ENCODE results near the gene KIAA1755. TPM values are rescaled to one million over a fixed set of nuclear protein-coding genes. Genes with fewer than 3 reads are reported as not detected.
"Not testable (repeated sequence)": the region's sequence is repeated elsewhere in the genome, so short reads cannot be mapped to it uniquely, and the experiment has no call there.

The KIAA1755 gene
- total and polyA plus RNA-seq, 7 experiments from 2014 or later: not detected

GRCh38 chr20:38291966-38292365 lies 31.4 kb upstream of the KIAA1755 start:
- peaks cover 0 to 8% (median 0%) of the 10 kb centered on the region in 7 donors for H3K4me1 Mint-ChIP-seq
- H3K27me3 ChIP-seq (ENCODE audit: control insufficient read depth in 2 of 2, insufficient read depth in 2 of 2, low read length in 2 of 2): no peaks in the 10 kb centered on the region
- no peaks in the 10 kb centered on the region for H3K4me1 ChIP-seq (ENCODE audit: control insufficient read depth in 2 of 2, insufficient read depth in 2 of 2, low read length in 2 of 2)
- POLR2A ChIA-PET: no interaction called here
- H3K9me3 ChIP-seq (ENCODE audit: control insufficient read depth in 2 of 3, low read length in 3 of 3): no peaks in the 10 kb centered on the region
- ATAC-seq (no peak), DNase-seq (no peak)
- CTCF ChIA-PET: no interaction called here
- intact Hi-C loops (cut with micrococcal nuclease): no loop called here
- H3K27me3 Mint-ChIP-seq: peaks cover 7 to 44% (median 33%) of the 10 kb centered on the region in 5 donors
- no peak overlapping the region for H3K4me3 Mint-ChIP-seq
- no peaks in the 10 kb centered on the region for H3K36me3 Mint-ChIP-seq
- no peak overlapping the region for H3K4me3 ChIP-seq (ENCODE audit: low read length)
- H3K27ac ChIP-seq (ENCODE audit: low read depth, low read length): no peak overlapping the region
- H3K27ac Mint-ChIP-seq: no peak overlapping the region
- H3K36me3 ChIP-seq (ENCODE audit: control insufficient read depth in 2 of 3, insufficient read depth in 3 of 3, low read length in 3 of 3): no peaks in the 10 kb centered on the region
- no peaks in the 10 kb centered on the region for H3K9me3 Mint-ChIP-seq

- Histone ChIP-seq H3K27ac (ENCODE audit: low read depth, low read length) (no peak overlapping the region), H3K27me3 (ENCODE audit: control insufficient read depth in 2 of 2, insufficient read depth in 2 of 2, low read length in 2 of 2) (no peaks in the 10 kb centered on the region), H3K4me1 (ENCODE audit: control insufficient read depth in 2 of 2, insufficient read depth in 2 of 2, low read length in 2 of 2) (no peaks in the 10 kb centered on the region), H3K9me3 (ENCODE audit: control insufficient read depth in 2 of 3, low read length in 3 of 3) (no peaks in the 10 kb centered on the region), H3K4me3 (ENCODE audit: low read length) (no peak overlapping the region), H3K36me3 (ENCODE audit: control insufficient read depth in 2 of 3, insufficient read depth in 3 of 3, low read length in 3 of 3) (no peaks in the 10 kb centered on the region)
- no peaks in the 10 kb centered on the region for H3K36me3 Mint-ChIP-seq
- no peak overlapping the region for H3K27ac Mint-ChIP-seq
- no peak for ATAC-seq
- POLR2A ChIA-PET: no interaction called here
- H3K27me3 Mint-ChIP-seq: peaks cover 13 to 51% (median 34%) of the 10 kb centered on the region in 5 donors
- no peak overlapping the region for H3K4me3 Mint-ChIP-seq
- no peak for DNase-seq
- intact Hi-C loops (cut with micrococcal nuclease): no loop called here
- H3K4me1 Mint-ChIP-seq: peaks cover 0 to 8% (median 0%) of the 10 kb centered on the region in 7 donors
- peaks cover 0 to 2% (median 0%) of the 10 kb centered on the region in 11 donors for H3K9me3 Mint-ChIP-seq
- CTCF ChIA-PET: no interaction called here
Measured at GRCh38 chr20:38290829-38291814, 30.6 kb upstream of the KIAA1755 start.

GRCh38 chr20:38286586-38287531 lies 26.3 kb upstream of the KIAA1755 start:
- Histone ChIP-seq H3K4me3 (ENCODE audit: low read length) (no peak overlapping the region), H3K4me1 (ENCODE audit: control insufficient read depth in 2 of 2, insufficient read depth in 2 of 2, low read length in 2 of 2) (no peaks in the 10 kb centered on the region), H3K36me3 (ENCODE audit: control insufficient read depth in 2 of 3, insufficient read depth in 3 of 3, low read length in 3 of 3) (no peaks in the 10 kb centered on the region), H3K27me3 (ENCODE audit: control insufficient read depth in 2 of 2, insufficient read depth in 2 of 2, low read length in 2 of 2) (no peaks in the 10 kb centered on the region), H3K27ac (ENCODE audit: low read depth, low read length) (no peak overlapping the region), H3K9me3 (ENCODE audit: control insufficient read depth in 2 of 3, low read length in 3 of 3) (no peaks in the 10 kb centered on the region)
- ATAC-seq: no peak
- intact Hi-C loops (cut with micrococcal nuclease): no loop called here
- CTCF ChIA-PET: no interaction called here
- peaks cover 0 to 3% (median 0%) of the 10 kb centered on the region in 11 donors for H3K9me3 Mint-ChIP-seq
- H3K36me3 Mint-ChIP-seq: no peaks in the 10 kb centered on the region
- peaks cover 9 to 47% (median 22%) of the 10 kb centered on the region in 5 donors for H3K27me3 Mint-ChIP-seq
- H3K4me1 Mint-ChIP-seq: peaks cover 0 to 6% (median 0%) of the 10 kb centered on the region in 7 donors
- DNase-seq: no peak
- no peak overlapping the region for H3K4me3 Mint-ChIP-seq
- H3K27ac Mint-ChIP-seq: no peak overlapping the region
- POLR2A ChIA-PET: no interaction called here

GRCh38 chr20:38284893-38285444 lies 24.4 kb upstream of the KIAA1755 start:
- Histone ChIP-seq H3K4me1 (ENCODE audit: control insufficient read depth in 2 of 2, insufficient read depth in 2 of 2, low read length in 2 of 2) (no peaks in the 10 kb centered on the region), H3K27ac (ENCODE audit: low read depth, low read length) (no peak overlapping the region), H3K4me3 (ENCODE audit: low read length) (no peak overlapping the region), H3K27me3 (ENCODE audit: control insufficient read depth in 2 of 2, insufficient read depth in 2 of 2, low read length in 2 of 2) (no peaks in the 10 kb centered on the region), H3K36me3 (ENCODE audit: control insufficient read depth in 2 of 3, insufficient read depth in 3 of 3, low read length in 3 of 3) (no peaks in the 10 kb centered on the region), H3K9me3 (ENCODE audit: control insufficient read depth in 2 of 3, low read length in 3 of 3) (no peaks in the 10 kb centered on the region)
- intact Hi-C loops (cut with micrococcal nuclease): no loop called here
- Mint-ChIP-seq H3K4me3 (no peak overlapping the region), H3K27ac (no peak overlapping the region), H3K4me1 (peaks cover 0 to 6% (median 0%) of the 10 kb centered on the region in 7 donors), H3K9me3 (peaks cover 0 to 3% (median 0%) of the 10 kb centered on the region in 11 donors), H3K27me3 (peaks cover 9 to 36% (median 22%) of the 10 kb centered on the region in 5 donors), H3K36me3 (no peaks in the 10 kb centered on the region)
- CTCF ChIA-PET: no interaction called here
- POLR2A ChIA-PET: no interaction called here
- ATAC-seq (no peak), DNase-seq (no peak)

- intact Hi-C loops (cut with micrococcal nuclease); H3K4me3 ChIP-seq (ENCODE audit: low read length); H3K36me3 ChIP-seq (ENCODE audit: control insufficient read depth in 2 of 3, insufficient read depth in 3 of 3, low read length in 3 of 3); H3K9me3 ChIP-seq (ENCODE audit: control insufficient read depth in 2 of 3, low read length in 3 of 3); DNase-seq; H3K4me1 ChIP-seq (ENCODE audit: control insufficient read depth in 2 of 2, insufficient read depth in 2 of 2, low read length in 2 of 2); H3K9me3 Mint-ChIP-seq; ATAC-seq; H3K27me3 ChIP-seq (ENCODE audit: control insufficient read depth in 2 of 2, insufficient read depth in 2 of 2, low read length in 2 of 2); CTCF ChIA-PET; H3K4me3 Mint-ChIP-seq; H3K36me3 Mint-ChIP-seq; H3K27ac Mint-ChIP-seq; POLR2A ChIA-PET; H3K4me1 Mint-ChIP-seq; H3K27ac ChIP-seq (ENCODE audit: low read depth, low read length): not testable (repeated sequence)
- H3K27me3 Mint-ChIP-seq: peaks cover 9 to 35% (median 20%) of the 10 kb centered on the region in 5 donors
Measured at GRCh38 chr20:38284066-38284650, 23.6 kb upstream of the KIAA1755 start.

GRCh38 chr20:38283236-38283635 lies 22.7 kb upstream of the KIAA1755 start:
- ATAC-seq (no peak), DNase-seq (no peak)
- Histone ChIP-seq H3K4me3 (ENCODE audit: low read length) (no peak overlapping the region), H3K36me3 (ENCODE audit: control insufficient read depth in 2 of 3, insufficient read depth in 3 of 3, low read length in 3 of 3) (no peaks in the 10 kb centered on the region), H3K4me1 (ENCODE audit: control insufficient read depth in 2 of 2, insufficient read depth in 2 of 2, low read length in 2 of 2) (no peaks in the 10 kb centered on the region), H3K27me3 (ENCODE audit: control insufficient read depth in 2 of 2, insufficient read depth in 2 of 2, low read length in 2 of 2) (no peaks in the 10 kb centered on the region), H3K9me3 (ENCODE audit: control insufficient read depth in 2 of 3, low read length in 3 of 3) (no peaks in the 10 kb centered on the region), H3K27ac (ENCODE audit: low read depth, low read length) (no peak overlapping the region)
- H3K9me3 Mint-ChIP-seq: peaks cover 0 to 3% (median 0%) of the 10 kb centered on the region in 11 donors
- POLR2A ChIA-PET: no interaction called here
- H3K36me3 Mint-ChIP-seq: no peaks in the 10 kb centered on the region
- H3K27ac Mint-ChIP-seq: no peak overlapping the region
- intact Hi-C loops (cut with micrococcal nuclease): no loop called here
- CTCF ChIA-PET: no interaction called here
- no peak overlapping the region for H3K4me3 Mint-ChIP-seq
- peaks cover 8 to 29% (median 18%) of the 10 kb centered on the region in 5 donors for H3K27me3 Mint-ChIP-seq
- H3K4me1 Mint-ChIP-seq: peaks cover 0 to 4% (median 0%) of the 10 kb centered on the region in 7 donors

Measured in naive thymus-derived CD4-positive, alpha-beta T cell (primary cell).